Thyroid gland (tissue), 4 donors: ENCODE measurements around the gene USP3.

Source experiments
- CTCF ChIP-seq, 6 experiments: fragments of 200-600 bp in 3 of 6; fragments of 450-650 bp in 3 of 6; sonication (generic) in 3 of 6; IDR thresholded peaks; one replicate each; pipeline ENCODE4 v1.5.1; 2016 to 2019; ENCODE audit warnings: antibody characterized with exemption in 6 of 6, mild to moderate bottlenecking in 2 of 6, inconsistent platforms in 1 of 6, moderate library complexity in 1 of 6
- POLR2A ChIP-seq, 2 donors: fragments of 450-650 bp; IDR thresholded peaks; one replicate each; pipeline ENCODE4 v1.6.1; 2017; ENCODE audit warnings: antibody characterized with exemption in 2 of 2, mild to moderate bottlenecking in 2 of 2, moderate library complexity in 1 of 2

- no peak for TF ChIP-seq POLR2A (IDR thresholded peaks at IDR 0.05)
- no peak for TF ChIP-seq CTCF (IDR thresholded peaks at IDR 0.05)
Observed at GRCh38 chr15:63489352-63489751, 15.0 kb upstream of the USP3 start.
